Measurements from ENCODE around the gene STK11.

STK11 gene

GRCh38 chr19:1210227-1210538 lies 4.6 kb downstream of the STK11 start:
- no peak for DNase-seq (ENCODE audit: low read depth)

GRCh38 chr19:1211494-1212234 lies 6.1 kb downstream of the STK11 start:
- DNase-seq (ENCODE audit: low read depth): no peak

GRCh38 chr19:1213391-1214286 lies 8.1 kb downstream of the STK11 start:
- peak; percentile 85 for DNase-seq (ENCODE audit: low read depth)

GRCh38 chr19:1214299-1214861 lies 8.8 kb downstream of the STK11 start:
- DNase-seq (ENCODE audit: low read depth): no peak

- DNase-seq (ENCODE audit: low read depth): peak; percentile 31
These were observed 9.5 kb downstream of the STK11 start for GRCh38 chr19:1214862-1215731.

- DNase-seq (ENCODE audit: low read depth): no peak
These were observed 11.2 kb downstream of the STK11 start for GRCh38 chr19:1216756-1217155.

- DNase-seq (ENCODE audit: low read depth): no peak
These were observed 11.8 kb downstream of the STK11 start for GRCh38 chr19:1217366-1217765.

GRCh38 chr19:1218751-1219567 lies 13.4 kb downstream of the STK11 start:
- DNase-seq (ENCODE audit: low read depth): no peak

- DNase-seq (ENCODE audit: low read depth): no peak
These were observed 14.4 kb downstream of the STK11 start for GRCh38 chr19:1219786-1220476.

- no peak for DNase-seq (ENCODE audit: low read depth)
These were observed 14.9 kb downstream of the STK11 start for GRCh38 chr19:1220477-1220930.

- DNase-seq (ENCODE audit: low read depth): no peak
These were observed 15.7 kb downstream of the STK11 start for GRCh38 chr19:1220976-1221903.

- DNase-seq (ENCODE audit: low read depth): no peak
These were observed 16.3 kb downstream of the STK11 start for GRCh38 chr19:1221904-1222255.

- no peak for DNase-seq (ENCODE audit: low read depth)
These were observed 16.8 kb downstream of the STK11 start for GRCh38 chr19:1222394-1222793.

- no peak for DNase-seq (ENCODE audit: low read depth)
These were observed 17.7 kb downstream of the STK11 start for GRCh38 chr19:1223018-1223855.

- no peak for DNase-seq (ENCODE audit: low read depth)
These were observed 18.7 kb downstream of the STK11 start for GRCh38 chr19:1224047-1224825.

GRCh38 chr19:1224847-1225246 lies 19.3 kb downstream of the STK11 start:
- DNase-seq (ENCODE audit: low read depth): no peak

GRCh38 chr19:1225440-1226226 lies 20.1 kb downstream of the STK11 start:
- DNase-seq (ENCODE audit: low read depth): no peak
